GM10248 (cell line): Measurements from ENCODE around the gene SCN8A.

ENCODE experiments used
- CTCF ChIA-PET: fragments of 300-600 bp; sonication (Branson Sonifier 250); formaldehyde crosslinking; extraction: SDS; loops from one replicate; lab custom pipeline; 2021; ENCODE audit warnings: antibody characterized with exemption; lab: Yijun Ruan, JAX
- POLR2A ChIA-PET: fragments of 350-650 bp; sonication (Branson Sonifier 250); formaldehyde crosslinking; extraction: SDS; loops from one replicate; lab custom pipeline; 2020; ENCODE audit warnings: antibody characterized with exemption; lab: Yijun Ruan, JAX
- DNase-seq: peaks from one replicate; pipeline ENCODE4 v3.0.0; 2012; ENCODE audit errors: extremely low spot score
- CTCF ChIP-seq: IDR thresholded peaks from 2 replicates; pipeline ENCODE4 v1.5.1; 2012; ENCODE audit warnings: mild to moderate bottlenecking, low read depth; ENCODE audit errors: extremely low read depth, missing control alignments, control extremely low read depth

SCN8A gene

GRCh38 chr12:51692016-51692415 lies 101.0 kb downstream of the SCN8A start:
- ChIA-PET POLR2A (no interaction called here), CTCF (interaction anchor here (1.0 kb wide), 1 partner anchor 9 kb away, joined by 3 read pairs; no protein-coding TSS in a partner anchor)
- no peak for TF ChIP-seq CTCF
- no peak for DNase-seq

GRCh38 chr12:51693569-51693968 lies 102.5 kb downstream of the SCN8A start:
- DNase-seq, result no peak
- TF ChIP-seq CTCF, result no peak
- ChIA-PET CTCF (interaction anchor here (1.3 to 1.6 kb wide), 3 partner anchors 25 to 273 kb away, joined by 3 to 4 read pairs (median 3); no protein-coding TSS in a partner anchor), POLR2A (no interaction called here)

- POLR2A ChIA-PET, result no interaction called here
- CTCF ChIA-PET, result interaction anchor here (1.3 to 1.6 kb wide), 3 partner anchors 25 to 273 kb away, joined by 3 to 4 read pairs (median 3); no protein-coding TSS in a partner anchor
- TF ChIP-seq CTCF, result no peak
- no peak for DNase-seq
Observed at GRCh38 chr12:51694146-51694545, 103.1 kb downstream of the SCN8A start.

- POLR2A ChIA-PET, result no interaction called here
- CTCF ChIA-PET, result interaction anchor here (0.9 to 1.6 kb wide), 2 partner anchors 18 to 28 kb away, joined by 3 to 4 read pairs; no protein-coding TSS in a partner anchor
- no peak for DNase-seq
- no peak for TF ChIP-seq CTCF
Observed at GRCh38 chr12:51695241-51696010, 104.4 kb downstream of the SCN8A start.

- ChIA-PET POLR2A (no interaction called here), CTCF (no interaction called here)
- no peak for TF ChIP-seq CTCF
Observed at GRCh38 chr12:51699219-51699618, 108.2 kb downstream of the SCN8A start.

GRCh38 chr12:51700887-51701286 lies 109.9 kb downstream of the SCN8A start:
- POLR2A ChIA-PET, result no interaction called here
- CTCF ChIA-PET, result interaction anchor here (0.8 to 1.2 kb wide), 2 partner anchors 9 to 17 kb away, joined by 3 to 4 read pairs; no protein-coding TSS in a partner anchor
- no peak for TF ChIP-seq CTCF
- no peak for DNase-seq

More at GRCh38 chr12:51699219-51699618, 108.2 kb downstream of the SCN8A start:
- DNase-seq, result no peak
